GM11168 (cell line): ENCODE measurements around the gene PDF.
"Not testable (repeated sequence)": the region's sequence is repeated elsewhere in the genome, so short reads cannot be mapped to it uniquely, and the experiment has no call there.

Source experiments
- in situ Hi-C: fragments of 300-500 bp; cut with MboI; formaldehyde crosslinking; loops from one replicate; pipeline ENCODE4 v1.12.0; 2022; ENCODE audit warnings: low sequenced_read_pairs; ENCODE audit not compliant: unreplicated experiment

The PDF gene, protein sequence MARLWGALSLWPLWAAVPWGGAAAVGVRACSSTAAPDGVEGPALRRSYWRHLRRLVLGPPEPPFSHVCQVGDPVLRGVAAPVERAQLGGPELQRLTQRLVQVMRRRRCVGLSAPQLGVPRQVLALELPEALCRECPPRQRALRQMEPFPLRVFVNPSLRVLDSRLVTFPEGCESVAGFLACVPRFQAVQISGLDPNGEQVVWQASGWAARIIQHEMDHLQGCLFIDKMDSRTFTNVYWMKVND

DNA sequence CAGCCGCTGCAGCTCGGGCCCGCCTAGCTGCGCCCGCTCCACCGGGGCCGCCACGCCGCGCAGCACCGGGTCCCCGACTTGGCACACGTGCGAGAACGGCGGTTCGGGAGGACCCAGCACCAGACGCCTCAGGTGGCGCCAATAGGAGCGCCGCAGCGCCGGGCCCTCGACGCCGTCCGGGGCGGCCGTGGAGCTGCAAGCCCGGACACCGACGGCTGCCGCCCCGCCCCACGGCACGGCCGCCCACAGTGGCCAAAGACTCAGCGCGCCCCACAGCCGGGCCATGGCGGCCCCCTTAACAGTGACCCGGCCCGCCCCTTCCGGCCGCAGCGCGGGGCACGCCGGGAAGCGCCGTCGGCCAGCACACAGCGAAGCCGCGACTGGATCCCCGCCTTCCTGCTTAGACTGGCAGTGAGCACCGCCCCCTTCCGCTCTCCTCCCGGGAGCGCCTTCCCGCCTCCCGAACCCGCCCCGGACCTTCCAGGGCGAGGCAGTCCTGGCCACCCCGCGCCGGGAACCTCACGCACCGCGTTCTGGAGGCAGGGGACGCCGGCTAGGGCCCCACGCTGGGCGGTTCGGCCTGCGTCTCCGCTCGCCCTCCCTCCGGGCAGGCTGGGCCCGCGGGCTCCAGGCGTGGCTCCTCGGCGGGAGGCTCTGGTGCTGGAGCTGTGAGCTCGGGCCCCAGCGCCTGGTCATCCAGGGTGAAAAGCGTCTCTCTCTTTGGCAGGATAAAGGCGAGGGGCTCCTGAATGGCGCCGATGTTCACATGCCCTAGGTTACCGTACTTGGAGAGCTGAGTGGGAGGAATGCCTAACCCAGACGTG lies at the start of gene PDF:
Gene PDF, minus strand, starts transcription at position 303 of the 824 bp plus-strand sequence. Its CDS starts 18 bp downstream, at position 285.
- in situ Hi-C loops = no loop called here

DNA sequence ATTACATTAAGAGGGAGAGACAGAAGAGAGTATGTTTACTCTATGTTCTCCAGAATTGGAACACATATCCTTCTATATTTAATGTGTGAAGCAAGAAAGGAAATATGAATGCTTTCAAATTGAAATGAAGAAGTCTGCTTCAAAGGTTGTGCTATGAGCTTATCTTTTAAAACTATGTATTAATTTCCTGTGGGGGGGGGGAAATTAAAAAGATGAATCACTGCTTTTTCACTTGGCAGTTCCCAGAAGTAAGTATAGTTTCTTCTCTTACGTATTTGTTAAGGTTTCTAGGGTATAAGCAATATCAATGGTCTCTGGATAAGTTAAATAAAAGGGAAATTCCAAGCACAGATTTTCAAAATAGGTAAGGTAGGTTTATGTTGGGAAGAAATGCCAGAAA lies 48.4 kb upstream of the PDF start:
- in situ Hi-C loops = no loop called here

DNA sequence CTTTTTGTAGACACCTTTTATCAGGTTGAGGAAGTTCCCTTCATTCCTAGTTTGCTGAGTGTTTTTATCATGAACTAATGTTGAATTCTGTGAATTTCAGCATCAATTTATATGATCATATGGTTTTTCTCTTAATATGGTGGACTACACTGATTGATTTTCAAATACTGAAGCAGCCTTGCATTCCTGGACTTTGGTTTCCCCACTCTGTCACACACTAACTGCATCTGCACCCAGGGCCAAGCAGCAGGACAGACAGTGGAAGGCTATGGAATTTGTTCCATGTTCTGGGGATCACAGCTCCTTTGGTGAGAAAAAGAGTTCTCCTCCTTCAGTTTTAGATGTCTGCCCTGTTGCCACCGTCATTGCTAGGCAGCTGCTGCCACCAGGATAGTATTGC lies 47.6 kb upstream of the PDF start:
- in situ Hi-C loops = no loop called here

DNA sequence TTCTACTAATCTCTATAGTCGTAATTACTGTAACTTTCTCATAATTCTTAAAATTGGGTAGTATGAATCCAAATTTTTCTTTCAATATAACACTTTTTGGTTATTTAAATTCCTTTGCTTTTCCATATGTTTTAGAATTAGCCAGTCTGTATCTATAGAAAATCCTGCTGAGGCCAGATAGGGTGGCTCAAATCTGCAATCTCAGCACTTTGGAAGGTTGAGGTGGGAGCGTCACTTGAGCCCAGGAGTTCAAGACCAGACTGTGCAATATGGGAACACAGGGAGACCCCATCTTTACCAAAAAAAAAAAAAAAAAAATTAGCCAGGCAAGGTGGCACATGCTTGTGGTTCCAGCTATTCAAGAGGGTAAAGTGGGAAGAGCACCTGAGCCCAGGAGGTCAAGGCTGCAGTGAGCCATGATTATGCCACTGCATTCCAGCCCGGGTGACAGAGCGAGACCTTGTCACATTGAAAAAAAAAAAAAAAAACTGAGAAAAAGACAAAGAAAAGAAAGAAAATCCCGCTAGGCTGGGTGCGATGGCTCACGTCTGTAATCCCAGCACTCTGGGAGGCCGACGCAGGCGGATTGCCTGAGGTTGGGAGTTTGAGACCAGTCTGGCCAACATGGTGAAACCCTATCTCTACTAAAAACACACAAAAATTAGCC lies 46.1 kb upstream of the PDF start:
- in situ Hi-C loops = no loop called here

DNA sequence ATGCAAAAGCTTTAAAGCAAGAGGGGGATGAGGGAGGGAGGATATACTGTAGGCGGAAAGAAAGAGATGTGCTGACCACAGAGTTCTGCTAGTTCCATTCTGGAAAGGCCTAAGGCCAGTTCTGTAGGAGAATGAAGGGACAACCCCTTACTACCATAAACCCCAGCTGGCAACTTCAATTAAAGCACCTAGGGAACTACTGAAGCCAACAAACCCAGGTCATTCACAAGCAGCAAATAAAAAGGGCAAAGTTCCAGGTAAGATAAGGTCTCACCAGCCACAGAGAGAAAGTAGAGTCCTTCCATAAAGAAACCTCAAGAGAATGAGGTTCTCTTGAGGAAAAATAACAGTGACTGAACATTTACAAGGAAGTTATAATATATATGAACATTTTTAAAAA lies 42.6 kb upstream of the PDF start:
- in situ Hi-C loops = no loop called here

DNA sequence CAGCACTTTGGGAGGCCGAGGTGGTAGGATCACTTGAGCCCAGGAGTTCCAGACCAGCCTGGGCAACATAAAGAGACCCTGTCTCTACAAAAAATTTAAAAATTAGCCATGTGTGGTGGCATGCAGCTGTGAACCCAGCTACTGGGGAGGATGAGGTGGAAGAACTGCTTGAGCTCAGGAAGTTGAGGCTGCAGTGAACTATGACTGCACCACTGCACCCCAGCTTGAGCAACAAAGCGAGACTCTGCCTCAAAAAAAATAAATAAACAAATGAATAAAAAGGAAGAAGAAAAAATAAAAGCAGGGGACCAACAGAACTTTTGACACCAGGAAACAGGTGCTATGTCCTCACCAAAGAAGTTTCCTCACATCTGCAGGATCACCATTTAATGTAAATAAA lies 41.2 kb upstream of the PDF start:
- in situ Hi-C loops = no loop called here

DNA sequence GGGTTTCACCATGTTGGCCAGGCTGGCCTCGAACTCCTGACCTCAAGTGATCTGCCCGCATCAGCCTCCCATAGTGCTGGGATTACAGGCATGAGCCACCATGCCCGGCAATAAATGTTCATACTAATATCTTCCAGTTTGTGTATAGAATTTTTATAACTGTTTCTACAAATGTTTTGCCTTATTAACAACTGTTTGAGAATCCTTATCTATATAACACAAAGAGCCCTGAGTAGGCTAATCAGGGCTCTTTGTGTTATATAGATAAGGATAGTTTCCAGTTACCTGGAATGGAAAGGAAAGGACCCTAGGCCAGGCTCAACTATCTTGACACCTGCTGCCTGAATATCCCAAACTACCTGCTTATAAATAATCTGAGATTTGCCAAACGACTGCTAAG lies 38.5 kb upstream of the PDF start:
- in situ Hi-C loops = no loop called here

DNA sequence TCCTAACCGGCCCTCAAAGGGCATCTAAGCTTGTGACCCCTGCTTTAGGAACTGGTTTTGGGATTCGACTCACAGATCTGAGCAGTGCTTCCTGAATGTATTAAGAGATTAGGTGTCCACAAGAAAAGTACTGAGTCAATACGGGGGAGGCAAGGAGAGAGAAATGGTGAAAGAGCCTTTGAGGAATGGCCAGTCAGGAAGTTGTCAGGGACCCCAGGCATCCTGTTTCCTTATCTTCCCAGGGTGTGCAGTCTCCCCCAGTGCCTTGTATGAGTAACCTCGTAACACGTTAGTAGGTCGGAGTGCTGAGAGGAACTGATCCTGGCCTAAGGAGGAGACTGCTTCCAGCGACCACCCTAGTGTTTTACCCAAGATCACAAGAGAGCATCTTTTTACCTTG lies 37.6 kb upstream of the PDF start:
- in situ Hi-C loops = no loop called here

DNA sequence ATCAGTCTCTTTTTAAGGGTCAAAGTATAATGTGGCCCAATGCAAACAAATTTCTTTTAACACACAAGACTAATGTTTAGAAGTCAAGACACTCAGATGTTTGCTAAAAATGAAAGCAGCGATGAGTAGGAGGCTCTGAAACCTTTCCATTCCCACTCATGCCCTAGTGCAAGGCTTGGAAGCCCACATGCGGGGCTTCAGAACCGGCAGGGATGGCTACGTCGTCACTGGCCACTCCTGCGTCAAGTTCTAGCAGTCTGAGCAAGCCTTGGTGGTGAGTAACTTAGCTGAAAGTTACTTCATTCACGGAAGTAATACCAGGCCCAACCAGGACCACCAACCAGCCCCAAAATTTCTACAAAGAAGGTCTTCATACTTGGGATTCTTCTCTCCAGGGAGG lies 36.0 kb upstream of the PDF start:
- in situ Hi-C loops = no loop called here

DNA sequence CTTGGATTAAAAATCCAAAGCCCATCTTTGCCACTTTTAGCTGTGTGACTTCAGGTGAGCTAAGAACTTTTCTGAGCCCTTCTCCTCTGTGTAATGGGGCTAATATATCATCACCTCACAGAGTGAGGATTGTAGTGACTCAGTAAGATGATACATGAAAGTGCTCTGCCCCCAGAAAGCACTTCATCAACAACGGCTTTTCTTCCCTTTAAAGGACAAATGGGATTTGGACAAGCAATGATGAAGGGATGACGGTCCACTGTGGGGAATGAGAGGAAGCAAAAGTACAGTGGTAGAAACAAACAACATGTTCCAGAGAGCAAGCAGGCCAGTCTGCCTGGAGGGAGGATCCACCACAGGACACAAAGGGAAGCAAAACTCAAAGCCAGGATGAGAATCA lies 35.5 kb upstream of the PDF start:
- in situ Hi-C loops = no loop called here

DNA sequence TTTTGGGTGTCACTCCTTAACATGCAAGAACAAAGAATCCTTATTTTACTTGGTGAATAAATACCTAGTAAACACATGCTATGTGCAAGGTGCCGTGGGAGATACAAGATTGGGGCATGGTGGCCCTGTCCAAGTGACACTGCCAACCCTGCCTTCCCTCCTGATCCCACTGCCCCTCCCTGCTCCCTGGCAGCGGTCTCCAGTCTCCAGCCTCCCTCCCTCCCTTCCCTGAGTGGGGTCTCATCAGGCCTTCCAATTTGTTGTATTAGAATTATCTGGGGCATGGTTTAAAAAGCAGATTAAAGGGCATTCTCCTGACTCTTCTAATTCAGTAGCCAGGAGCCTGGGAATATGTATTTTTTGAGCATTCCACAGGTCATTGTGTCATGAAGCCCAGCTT lies 33.7 kb upstream of the PDF start:
- in situ Hi-C loops = no loop called here

DNA sequence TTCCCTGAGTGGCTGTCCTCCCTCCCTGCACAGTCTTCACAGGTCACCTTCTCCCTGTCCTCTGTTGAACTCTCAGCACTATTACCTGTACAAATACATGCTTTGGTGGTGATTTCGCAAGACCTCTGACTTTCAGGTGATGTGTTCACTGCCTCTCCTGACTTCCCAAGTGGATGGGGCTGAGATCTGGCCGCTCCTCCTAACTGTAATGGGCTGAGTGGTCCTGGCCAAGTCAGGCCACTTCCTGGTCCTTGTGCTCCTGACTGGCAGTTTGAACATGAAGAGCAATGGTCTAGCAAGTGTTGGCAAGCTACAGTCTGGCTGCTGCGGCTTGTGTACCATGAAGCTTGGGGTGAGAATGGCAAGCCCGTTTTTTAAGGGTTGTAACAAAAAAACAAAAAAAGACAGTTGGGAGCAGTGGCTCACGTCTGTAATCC lies 32.9 kb upstream of the PDF start:
- in situ Hi-C loops = no loop called here

DNA sequence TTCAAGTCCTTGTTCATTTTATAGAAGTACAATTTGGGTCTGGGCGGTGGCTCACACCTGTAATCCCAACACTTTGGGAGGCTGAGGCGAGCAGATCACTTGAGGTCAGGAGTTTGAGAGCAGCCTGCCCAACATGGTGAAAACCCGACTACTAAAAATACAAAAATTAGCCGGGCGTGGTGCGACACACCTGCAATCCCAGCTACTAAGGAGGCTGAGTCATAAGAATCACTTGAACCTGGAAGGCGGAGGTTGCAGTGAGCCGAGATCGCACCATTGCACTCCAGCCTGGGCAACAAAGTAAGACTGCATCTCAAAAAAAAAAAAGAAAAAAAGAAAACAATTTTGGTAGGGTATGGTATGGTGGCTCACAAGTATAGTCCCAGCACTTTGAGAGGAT lies 29.7 kb upstream of the PDF start:
- in situ Hi-C loops = not testable (repeated sequence)

DNA sequence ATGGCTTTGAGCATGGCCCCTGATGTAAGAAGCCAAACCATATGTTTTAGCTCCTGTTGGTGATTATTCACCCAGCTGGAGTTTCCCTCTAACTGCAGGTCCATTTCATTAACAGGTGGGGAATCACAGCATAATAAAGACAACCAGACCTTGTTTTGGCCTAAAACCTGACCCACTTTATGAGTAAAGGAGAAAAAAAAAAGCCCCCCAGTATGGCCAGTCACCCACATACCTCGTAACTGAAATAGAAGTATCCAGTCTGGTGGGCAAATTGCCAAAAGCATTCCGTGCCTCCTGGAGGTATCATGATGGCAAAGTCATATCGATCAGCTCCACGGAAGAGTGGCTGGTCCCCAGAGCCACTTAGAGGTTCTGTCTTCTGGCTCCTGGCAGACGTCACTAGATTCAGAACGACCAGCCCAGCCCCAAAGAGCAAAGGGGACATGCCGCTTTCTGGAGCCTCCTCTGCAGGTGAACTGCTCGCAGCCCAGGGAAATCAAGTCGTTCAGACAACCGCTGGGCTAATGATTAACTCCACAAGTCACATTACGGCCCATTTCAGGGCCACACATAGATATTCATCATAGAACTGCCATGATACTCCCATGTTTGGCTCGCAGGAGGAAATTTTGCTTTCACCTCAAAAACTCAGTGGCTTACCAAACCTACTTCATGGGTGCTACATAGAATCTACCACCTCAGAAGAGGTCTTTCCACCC lies 21.1 kb upstream of the PDF start, which contains the start of gene TMED6:
Gene TMED6, minus strand, starts transcription at position 478 of the 719 bp plus-strand sequence. Its CDS starts 33 bp downstream, at position 445.
- in situ Hi-C loops = no loop called here

DNA sequence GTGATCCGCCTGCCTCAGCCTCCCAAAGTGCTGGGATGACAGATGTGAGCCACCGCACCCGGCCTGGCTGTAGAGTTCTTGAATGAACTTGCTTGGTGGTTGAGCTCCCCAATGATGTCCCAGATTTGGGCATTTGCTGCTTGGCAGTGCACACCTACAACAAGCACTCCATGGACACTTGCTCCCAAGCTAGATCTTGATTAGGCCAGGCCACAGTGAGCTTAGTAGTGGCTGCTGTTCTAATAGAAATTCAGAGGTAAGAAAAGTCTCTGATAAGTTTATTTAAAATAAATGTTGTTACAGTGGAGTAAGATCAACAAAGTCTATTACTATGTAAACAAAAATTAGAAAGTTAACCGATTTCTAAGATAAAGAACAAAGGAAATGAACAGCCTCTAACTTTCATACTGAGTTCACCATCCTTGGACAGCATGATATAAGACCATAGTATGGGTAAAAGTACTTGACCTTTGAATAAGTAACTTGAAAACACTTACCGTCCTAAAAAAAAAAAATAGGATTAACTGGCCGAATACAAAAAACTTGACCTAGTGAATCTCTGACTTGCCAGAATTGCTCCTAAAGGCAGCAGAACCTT lies 20.2 kb upstream of the PDF start:
- in situ Hi-C loops = no loop called here

DNA sequence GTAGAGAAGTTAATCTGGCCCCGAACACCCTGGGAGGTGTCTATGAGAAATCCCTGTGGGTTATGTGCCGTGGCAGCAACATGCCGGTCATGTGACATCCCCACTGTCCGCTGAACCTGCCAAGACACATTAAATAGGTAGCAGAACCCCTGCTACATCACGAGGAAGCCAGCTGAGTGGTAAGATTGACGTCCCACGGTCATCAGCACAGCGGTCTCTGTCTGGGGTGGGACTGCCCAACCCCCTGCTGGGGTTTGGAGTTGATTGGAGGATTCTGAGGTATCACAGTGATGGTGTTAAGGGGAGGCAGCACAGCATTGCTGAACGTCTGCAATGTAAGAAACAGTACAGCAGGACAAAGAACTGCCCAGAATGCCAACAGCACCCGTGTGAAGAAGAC lies 19.1 kb upstream of the PDF start:
- in situ Hi-C loops = no loop called here

DNA sequence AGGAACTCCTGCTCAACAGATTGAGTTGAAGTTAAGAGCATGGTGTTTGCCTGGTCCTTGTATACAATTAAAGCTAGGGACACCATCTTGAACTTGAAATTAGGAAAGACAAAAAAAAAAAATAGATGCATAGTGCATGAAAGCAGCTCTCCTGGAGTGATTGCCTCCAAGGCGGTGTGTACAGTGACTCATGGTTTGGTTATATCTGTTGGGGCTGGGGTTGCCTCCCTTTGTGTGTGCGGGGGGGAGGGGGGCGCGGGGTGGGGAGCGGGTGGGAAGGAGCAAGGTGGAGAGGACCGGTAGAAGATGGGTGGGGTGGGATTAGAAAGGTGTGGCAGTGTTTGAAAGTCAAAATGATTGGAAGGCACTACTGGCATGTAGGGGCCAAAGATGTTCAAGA lies 17.8 kb upstream of the PDF start:
- in situ Hi-C loops = no loop called here

DNA sequence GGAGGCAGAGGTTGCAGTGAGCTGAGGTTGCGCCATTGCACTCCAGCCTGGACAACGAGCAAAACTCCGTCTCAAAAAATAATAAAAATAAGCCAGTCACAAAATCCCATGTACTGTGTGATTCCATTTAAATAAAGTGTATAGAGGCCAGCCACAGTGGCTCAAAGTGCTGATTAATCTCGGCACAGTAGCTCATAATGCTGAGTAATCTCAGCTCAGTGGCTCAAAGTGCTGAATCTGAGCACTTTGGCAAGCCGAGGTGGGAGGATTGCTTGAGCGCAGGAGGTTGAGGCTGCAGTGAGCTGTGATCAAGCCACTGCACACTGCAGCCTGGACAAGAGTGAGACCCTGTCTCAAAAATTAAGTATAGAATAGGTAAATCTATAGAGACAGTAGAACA lies 16.3 kb upstream of the PDF start:
- in situ Hi-C loops = no loop called here

DNA sequence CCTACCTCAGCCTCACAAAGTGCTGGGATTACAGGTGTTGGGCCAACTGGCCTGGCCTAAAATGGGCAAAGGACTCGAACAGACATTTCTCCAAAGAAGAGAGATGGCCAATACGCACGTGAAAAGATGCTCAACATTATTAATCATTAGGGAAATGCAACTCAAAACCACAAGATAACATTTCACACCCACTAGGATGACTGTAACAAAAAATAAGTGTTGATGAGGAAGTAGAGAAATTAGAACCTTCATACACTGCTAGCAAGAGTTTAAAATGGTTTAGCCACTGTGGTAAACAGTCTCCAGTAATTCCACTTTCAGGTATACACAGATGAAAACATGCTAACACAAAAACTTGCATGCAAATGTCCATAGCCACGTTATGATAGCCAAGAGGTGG lies 15.5 kb upstream of the PDF start:
- in situ Hi-C loops = no loop called here

DNA sequence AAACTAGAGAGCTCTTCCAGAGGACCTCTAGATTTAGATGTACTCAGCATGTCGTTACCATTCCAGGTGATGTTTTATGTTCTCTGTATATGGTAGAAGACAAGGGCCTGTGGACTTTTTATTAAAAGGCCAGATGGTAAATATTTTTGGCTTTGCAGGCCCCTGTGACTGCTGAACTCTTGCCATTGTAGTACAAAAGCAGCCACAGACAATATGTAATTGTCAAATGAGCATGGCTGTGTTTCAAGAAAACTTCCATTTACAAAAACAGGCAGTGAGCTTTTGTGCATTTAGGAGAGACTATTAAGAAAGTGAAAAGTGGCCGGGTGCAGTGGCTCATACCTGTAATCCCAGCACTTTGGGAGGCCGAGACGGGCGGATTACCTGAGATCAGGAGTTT lies 13.8 kb upstream of the PDF start:
- in situ Hi-C loops = no loop called here
